ENCODE results near the gene UCK1. TPM values are rescaled to one million over a fixed set of nuclear protein-coding genes. Genes with fewer than 3 reads are reported as not detected.
A peak's percentile ranks its signal among the peaks of the same experiment; 100 is the strongest.

Gene UCK1
- polyA plus RNA-seq, 1 donor (not counting 4 experiments of a cell fraction or from before 2014, with no cell fraction given), result 15.4 TPM

DNA sequence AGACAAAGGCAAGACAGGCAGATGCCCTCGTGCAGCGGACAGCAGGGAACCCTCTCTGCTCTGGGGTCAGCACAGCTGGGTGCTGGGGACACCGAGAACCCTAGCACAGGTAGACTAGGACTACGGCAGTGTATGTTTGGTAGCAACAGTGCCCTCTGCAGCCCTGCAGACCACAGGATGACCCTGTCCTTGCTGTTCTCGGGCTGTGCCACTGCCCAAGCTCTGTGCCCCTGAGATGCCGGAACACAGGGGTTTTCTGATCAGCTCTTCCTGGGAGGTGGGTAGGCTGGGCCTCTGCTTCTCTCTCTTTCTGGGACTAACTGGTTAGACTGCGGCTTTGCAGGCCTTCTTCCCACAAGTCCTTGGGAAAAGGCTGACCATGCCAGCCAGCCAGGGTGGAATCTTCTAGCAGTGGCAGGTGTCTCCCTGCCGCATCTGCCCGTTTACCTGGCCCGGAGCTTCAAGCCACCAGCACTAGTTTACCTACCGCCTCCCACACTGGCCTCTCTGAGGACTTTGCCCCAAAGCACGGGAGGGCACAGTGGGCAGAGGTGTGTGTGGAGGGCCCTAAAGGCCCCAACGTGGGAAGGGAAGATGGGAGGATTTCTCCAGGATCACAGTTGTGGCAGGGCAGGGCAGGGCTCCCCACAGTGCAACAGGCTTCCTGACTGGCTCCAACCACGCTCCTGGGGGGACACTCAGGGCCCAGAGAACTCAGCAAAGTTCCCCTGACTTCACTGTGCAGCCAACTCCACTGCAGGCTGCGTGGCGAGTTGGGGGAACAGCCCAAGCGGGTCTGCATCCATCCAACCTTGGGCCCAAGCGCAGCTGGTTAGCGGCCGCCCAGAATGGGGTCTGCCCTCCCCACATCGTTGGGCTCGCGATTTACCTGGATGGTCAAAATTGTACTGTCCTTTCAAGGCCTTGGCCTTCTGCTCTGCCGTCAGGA is 1.2 kb downstream of the UCK1 start:
- Histone ChIP-seq H3K4me1 (ENCODE audit: control insufficient read depth, extremely low read depth, insufficient read depth, low read length) (peaks cover 11% of the 10 kb centered on the region), H3K36me3 (ENCODE audit: control insufficient read depth in 2 of 2, extremely low read depth in 1 of 2, insufficient read depth in 2 of 2, low read length in 2 of 2) (peaks cover 8 to 19% of the 10 kb centered on the region in 2 experiments), H4K20me1 (ENCODE audit: control insufficient read depth, extremely low read depth, insufficient read depth, low read length) (no peaks in the 10 kb centered on the region), H3K27me3 (ENCODE audit: control insufficient read depth, extremely low read depth, insufficient read depth, low read length) (no peaks in the 10 kb centered on the region), H3K4me2 (ENCODE audit: control insufficient read depth, extremely low read depth, insufficient read depth, low read depth, low read length) (peak overlapping the region; percentile 95), H3K9ac (ENCODE audit: control insufficient read depth, extremely low read depth, insufficient read depth, low read length) (peak overlapping the region; percentile 77), H3K79me2 (ENCODE audit: control insufficient read depth, insufficient read depth, low read length) (peaks cover 8% of the 10 kb centered on the region), H3K9me1 (ENCODE audit: control insufficient read depth, extremely low read depth, insufficient read depth, low read length) (no peaks in the 10 kb centered on the region), H3K27ac (ENCODE audit: control insufficient read depth, insufficient read depth, low read length) (peak overlapping the region; percentile 40), H3K4me3 (ENCODE audit: control insufficient read depth in 2 of 3, extremely low read depth in 1 of 3, insufficient read depth in 2 of 3, low read depth in 1 of 3, low read length in 3 of 3) (peak overlapping the region; percentile 79 to 86 (median 84)), H2AFZ (ENCODE audit: control insufficient read depth, low read length) (peak overlapping the region; percentile 33), H3K9me3 (ENCODE audit: control insufficient read depth, low read depth, low read length) (no peaks in the 10 kb centered on the region)
- DNase-seq (ENCODE audit: low read depth, low spot score) (no peak), FAIRE-seq (no peak)
- TF ChIP-seq, protein P1, sequence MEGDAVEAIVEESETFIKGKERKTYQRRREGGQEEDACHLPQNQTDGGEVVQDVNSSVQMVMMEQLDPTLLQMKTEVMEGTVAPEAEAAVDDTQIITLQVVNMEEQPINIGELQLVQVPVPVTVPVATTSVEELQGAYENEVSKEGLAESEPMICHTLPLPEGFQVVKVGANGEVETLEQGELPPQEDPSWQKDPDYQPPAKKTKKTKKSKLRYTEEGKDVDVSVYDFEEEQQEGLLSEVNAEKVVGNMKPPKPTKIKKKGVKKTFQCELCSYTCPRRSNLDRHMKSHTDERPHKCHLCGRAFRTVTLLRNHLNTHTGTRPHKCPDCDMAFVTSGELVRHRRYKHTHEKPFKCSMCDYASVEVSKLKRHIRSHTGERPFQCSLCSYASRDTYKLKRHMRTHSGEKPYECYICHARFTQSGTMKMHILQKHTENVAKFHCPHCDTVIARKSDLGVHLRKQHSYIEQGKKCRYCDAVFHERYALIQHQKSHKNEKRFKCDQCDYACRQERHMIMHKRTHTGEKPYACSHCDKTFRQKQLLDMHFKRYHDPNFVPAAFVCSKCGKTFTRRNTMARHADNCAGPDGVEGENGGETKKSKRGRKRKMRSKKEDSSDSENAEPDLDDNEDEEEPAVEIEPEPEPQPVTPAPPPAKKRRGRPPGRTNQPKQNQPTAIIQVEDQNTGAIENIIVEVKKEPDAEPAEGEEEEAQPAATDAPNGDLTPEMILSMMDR (optimal IDR thresholded peaks at IDR 0.05 in 1 of 3, IDR thresholded peaks at IDR 0.05 in 1 of 3, conservative IDR thresholded peaks at IDR 0.05 in 1 of 3; ENCODE audit: extremely low read depth in 1 of 3, insufficient read depth in 2 of 3, low read length in 3 of 3), result peak in 1 of 3 experiments; percentile 18
- TF ChIP-seq EZH2 (IDR thresholded peaks at IDR 0.05; ENCODE audit: low read length), result no peak
- dilution Hi-C loops (cut with MboI; ENCODE audit: extremely low pct_ligation_motif_present, low sequenced_read_pairs), result no loop called here

DNA sequence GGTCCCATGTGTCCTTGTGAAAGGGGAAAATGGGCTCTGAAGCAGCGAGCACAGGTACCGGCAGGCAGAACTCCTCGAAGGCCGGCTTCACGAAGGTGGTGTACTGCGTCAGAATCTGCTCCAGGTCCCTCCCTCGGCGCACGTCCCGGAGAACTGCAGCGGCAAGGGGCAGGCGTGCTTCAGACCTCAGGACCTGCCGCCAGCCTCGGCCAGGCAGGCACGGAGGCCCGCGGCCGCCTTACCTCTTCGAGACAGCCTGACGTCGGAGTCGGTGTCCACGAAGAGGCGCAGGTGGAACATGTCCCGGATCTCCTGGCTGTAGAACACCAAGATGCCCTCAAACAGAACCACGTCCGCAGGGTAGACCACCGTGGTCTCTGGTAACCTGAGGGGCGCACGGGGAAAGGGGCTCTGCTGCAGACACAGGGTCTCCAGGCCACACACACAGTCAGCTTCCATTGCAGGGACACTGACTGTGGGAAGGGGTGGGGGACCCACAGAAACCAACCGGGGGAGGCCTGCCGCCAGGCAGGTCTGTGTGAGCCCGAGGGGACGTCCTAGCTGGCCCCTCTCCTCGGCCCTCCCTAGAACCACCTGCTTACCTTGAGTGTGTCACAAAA is 2.1 kb downstream of the UCK1 start:
- H3K4me3 ChIP-seq (ENCODE audit: control insufficient read depth in 2 of 3, extremely low read depth in 1 of 3, insufficient read depth in 2 of 3, low read depth in 1 of 3, low read length in 3 of 3), result no peak overlapping the region
- no peak overlapping the region for H3K4me2 ChIP-seq (ENCODE audit: control insufficient read depth, extremely low read depth, insufficient read depth, low read depth, low read length)
- H3K36me3 ChIP-seq (ENCODE audit: control insufficient read depth in 2 of 2, extremely low read depth in 1 of 2, insufficient read depth in 2 of 2, low read length in 2 of 2), result peaks cover 8 to 26% of the 10 kb centered on the region in 2 experiments
- no peaks in the 10 kb centered on the region for H3K9me1 ChIP-seq (ENCODE audit: control insufficient read depth, extremely low read depth, insufficient read depth, low read length)
- no peak overlapping the region for H3K9ac ChIP-seq (ENCODE audit: control insufficient read depth, extremely low read depth, insufficient read depth, low read length)
- peaks cover 11% of the 10 kb centered on the region for H3K4me1 ChIP-seq (ENCODE audit: control insufficient read depth, extremely low read depth, insufficient read depth, low read length)
- FAIRE-seq (no peak), DNase-seq (ENCODE audit: low read depth, low spot score) (no peak)
- peaks cover 8% of the 10 kb centered on the region for H3K79me2 ChIP-seq (ENCODE audit: control insufficient read depth, insufficient read depth, low read length)
- H3K9me3 ChIP-seq (ENCODE audit: control insufficient read depth, low read depth, low read length), result no peaks in the 10 kb centered on the region
- no peak overlapping the region for H2AFZ ChIP-seq (ENCODE audit: control insufficient read depth, low read length)
- H4K20me1 ChIP-seq (ENCODE audit: control insufficient read depth, extremely low read depth, insufficient read depth, low read length), result peaks cover 4% of the 10 kb centered on the region
- no peak for TF ChIP-seq EZH2 (IDR thresholded peaks at IDR 0.05; ENCODE audit: low read length)
- TF ChIP-seq, protein P1 (optimal IDR thresholded peaks at IDR 0.05 in 1 of 3, IDR thresholded peaks at IDR 0.05 in 1 of 3, conservative IDR thresholded peaks at IDR 0.05 in 1 of 3; ENCODE audit: extremely low read depth in 1 of 3, insufficient read depth in 2 of 3, low read length in 3 of 3), result no peak
- dilution Hi-C loops (cut with MboI; ENCODE audit: extremely low pct_ligation_motif_present, low sequenced_read_pairs), result no loop called here
- no peaks in the 10 kb centered on the region for H3K27me3 ChIP-seq (ENCODE audit: control insufficient read depth, extremely low read depth, insufficient read depth, low read length)
- no peak overlapping the region for H3K27ac ChIP-seq (ENCODE audit: control insufficient read depth, insufficient read depth, low read length)

All from keratinocyte (primary cell).